HepG2 (cell line): ENCODE data around the gene MMP24OS. TPM values are rescaled to one million over a fixed set of nuclear protein-coding genes. Genes with fewer than 3 reads are reported as not detected.

Source experiments
- CAMTA2 ChIP-seq: sonication (generic); formaldehyde crosslinking; IDR thresholded peaks from 2 replicates; pipeline ENCODE4 v1.4.0; 2020; ENCODE audit warnings: mild to moderate bottlenecking, missing genetic modification reagents, borderline replicate concordance
- EHMT2 ChIP-seq: fragments of 200-600 bp; sonication (generic); IDR thresholded peaks from 2 replicates; pipeline ENCODE4 v1.7.0; 2017; ENCODE audit warnings: antibody characterized with exemption, low read depth, low read length, borderline replicate concordance
- MED1 ChIP-seq: sonication (generic); formaldehyde crosslinking; IDR thresholded peaks from 2 replicates; pipeline ENCODE4 v1.4.0; 2020; ENCODE audit warnings: missing genetic modification reagents
- MEIS1 ChIP-seq: sonication (generic); formaldehyde crosslinking; IDR thresholded peaks from 2 replicates; pipeline ENCODE4 v1.9.0; 2021; ENCODE audit warnings: mild to moderate bottlenecking, missing genetic modification reagents, moderate library complexity, borderline replicate concordance
- NFE2L1 ChIP-seq: sonication (generic); formaldehyde crosslinking; IDR thresholded peaks from 2 replicates; pipeline ENCODE4 v1.4.0; 2020; ENCODE audit warnings: missing genetic modification reagents, mild to moderate bottlenecking, borderline replicate concordance
- SALL1 ChIP-seq: sonication (generic); formaldehyde crosslinking; IDR thresholded peaks from 2 replicates; pipeline ENCODE4 v1.8.0; 2022; ENCODE audit warnings: mild to moderate bottlenecking, missing genetic modification reagents
- SRSF4 ChIP-seq: fragments of 200-400 bp; formaldehyde crosslinking; IDR thresholded peaks from one replicate; pipeline ENCODE4 v1.6.1; 2018; ENCODE audit warnings: mild to moderate bottlenecking, low read depth, low read length, moderate library complexity; ENCODE audit not compliant: poor library complexity, severe bottlenecking
- TMF1 ChIP-seq: sonication (generic); formaldehyde crosslinking; IDR thresholded peaks from 2 replicates; pipeline ENCODE4 v1.8.1; 2022; ENCODE audit warnings: low read depth, missing genetic modification reagents
- TSC22D2 ChIP-seq: sonication (generic); formaldehyde crosslinking; IDR thresholded peaks from 2 replicates; pipeline ENCODE4 v1.5.1; 2020; ENCODE audit warnings: missing genetic modification reagents, mild to moderate bottlenecking, borderline replicate concordance
- ZFP1 ChIP-seq: IDR thresholded peaks from 2 replicates; pipeline ENCODE4 v1.6.1; 2016
- ZNF235 ChIP-seq: sonication (generic); formaldehyde crosslinking; IDR thresholded peaks from 2 replicates; pipeline ENCODE4 v1.8.1; 2023; ENCODE audit warnings: mild to moderate bottlenecking, missing genetic modification reagents, borderline replicate concordance
- ZNF30 ChIP-seq: sonication (generic); formaldehyde crosslinking; IDR thresholded peaks from 2 replicates; pipeline ENCODE4 v1.5.0; 2020; ENCODE audit warnings: mild to moderate bottlenecking, missing genetic modification reagents
- ZNF34 ChIP-seq: sonication (generic); formaldehyde crosslinking; IDR thresholded peaks from 2 replicates; pipeline ENCODE4 v1.4.0; 2020; ENCODE audit warnings: mild to moderate bottlenecking, missing genetic modification reagents, borderline replicate concordance
- ZNF766 ChIP-seq: sonication (generic); formaldehyde crosslinking; IDR thresholded peaks from 2 replicates; pipeline ENCODE4 v1.5.0; 2020; ENCODE audit warnings: missing genetic modification reagents, borderline replicate concordance
- polyA plus RNA-seq, 8 experiments: library from polyadenylated mRNA; depleted of rRNA in 3 of 8; stranded (reverse) in 7 of 8; unstranded in 1 of 8; fragments of >200 nt; fragmentation: Illumina TruSeq in 4 of 8; extraction: Trizol in 4 of 8; gene quantifications; 2 replicates each; pipeline versions ENCODE4 v1.2.1 to v1.2.3, GENCODE V29; 2011 to 2016; ENCODE audit warnings: low read depth in 4 of 8, missing spikeins in 1 of 8, mixed read lengths in 1 of 8; ENCODE audit not compliant: insufficient read depth in 1 of 8
- total RNA-seq, 5 experiments: library from RNA; depleted of rRNA; stranded (reverse); fragments of >200 nt; fragmentation: Illumina TruSeq; extraction: Trizol; gene quantifications; 2 replicates each; pipeline ENCODE4 v1.2.3, GENCODE V29; 2016; ENCODE audit warnings: low read depth in 1 of 5
- TF ChIP-seq, protein P1 (sequence below), 2 experiments: fragments of 450-650 bp in 1 of 2; sonication (generic) in 1 of 2; formaldehyde crosslinking in 1 of 2; IDR thresholded peaks; 2 replicates each; pipeline versions ENCODE4 v1.6.1 to v1.8.0; 2016 to 2022; ENCODE audit warnings: antibody characterized with exemption in 1 of 2, mild to moderate bottlenecking in 1 of 2, missing genetic modification reagents in 1 of 2
- TF ChIP-seq, protein P2 (sequence below): sonication (generic); formaldehyde crosslinking; IDR thresholded peaks from 2 replicates; pipeline ENCODE4 v1.5.1; 2020; ENCODE audit warnings: mild to moderate bottlenecking, moderate library complexity, missing genetic modification reagents

Gene MMP24OS
- total and polyA plus RNA-seq, 2 of the 13 experiments (the other 11 are each of a cell fraction or from before 2014, with no cell fraction given): 6.0 to 8.5 TPM

DNA sequence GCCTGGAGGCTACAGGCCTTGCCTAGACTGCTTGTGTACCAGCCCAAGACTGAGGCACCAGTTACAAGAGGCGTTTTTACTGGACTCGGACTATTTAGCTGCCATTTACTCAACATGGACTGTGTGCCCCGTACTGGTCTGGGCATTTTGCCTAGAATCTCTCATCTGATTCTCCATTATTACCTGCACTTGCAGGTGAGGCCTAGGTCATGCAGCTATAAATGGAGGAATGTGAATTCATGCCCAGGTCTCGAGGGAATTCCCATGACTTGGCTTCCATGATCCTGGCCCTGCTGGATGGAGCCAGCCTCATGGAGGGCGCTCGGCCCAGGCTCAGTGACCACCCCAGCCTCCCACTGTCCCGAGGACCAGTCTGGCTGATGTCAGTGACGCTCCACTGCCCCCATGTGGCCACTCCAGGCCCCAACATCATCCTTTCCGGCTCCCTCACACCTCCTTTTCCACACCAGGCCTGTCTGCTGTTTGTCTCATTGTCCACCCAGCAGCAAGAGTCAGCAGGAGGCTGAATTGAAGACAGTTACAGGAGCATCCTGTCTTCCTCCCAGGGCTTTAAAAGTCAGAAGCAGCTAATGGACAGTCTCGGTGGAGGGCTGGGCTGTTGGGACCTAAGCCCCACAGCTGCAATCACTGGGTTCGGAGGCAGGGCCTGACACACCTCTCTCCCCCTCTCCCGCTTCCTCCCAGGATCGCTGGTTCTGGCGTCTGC is 8.7 kb downstream of the MMP24OS start (continued):
- TF ChIP-seq, protein P1, sequence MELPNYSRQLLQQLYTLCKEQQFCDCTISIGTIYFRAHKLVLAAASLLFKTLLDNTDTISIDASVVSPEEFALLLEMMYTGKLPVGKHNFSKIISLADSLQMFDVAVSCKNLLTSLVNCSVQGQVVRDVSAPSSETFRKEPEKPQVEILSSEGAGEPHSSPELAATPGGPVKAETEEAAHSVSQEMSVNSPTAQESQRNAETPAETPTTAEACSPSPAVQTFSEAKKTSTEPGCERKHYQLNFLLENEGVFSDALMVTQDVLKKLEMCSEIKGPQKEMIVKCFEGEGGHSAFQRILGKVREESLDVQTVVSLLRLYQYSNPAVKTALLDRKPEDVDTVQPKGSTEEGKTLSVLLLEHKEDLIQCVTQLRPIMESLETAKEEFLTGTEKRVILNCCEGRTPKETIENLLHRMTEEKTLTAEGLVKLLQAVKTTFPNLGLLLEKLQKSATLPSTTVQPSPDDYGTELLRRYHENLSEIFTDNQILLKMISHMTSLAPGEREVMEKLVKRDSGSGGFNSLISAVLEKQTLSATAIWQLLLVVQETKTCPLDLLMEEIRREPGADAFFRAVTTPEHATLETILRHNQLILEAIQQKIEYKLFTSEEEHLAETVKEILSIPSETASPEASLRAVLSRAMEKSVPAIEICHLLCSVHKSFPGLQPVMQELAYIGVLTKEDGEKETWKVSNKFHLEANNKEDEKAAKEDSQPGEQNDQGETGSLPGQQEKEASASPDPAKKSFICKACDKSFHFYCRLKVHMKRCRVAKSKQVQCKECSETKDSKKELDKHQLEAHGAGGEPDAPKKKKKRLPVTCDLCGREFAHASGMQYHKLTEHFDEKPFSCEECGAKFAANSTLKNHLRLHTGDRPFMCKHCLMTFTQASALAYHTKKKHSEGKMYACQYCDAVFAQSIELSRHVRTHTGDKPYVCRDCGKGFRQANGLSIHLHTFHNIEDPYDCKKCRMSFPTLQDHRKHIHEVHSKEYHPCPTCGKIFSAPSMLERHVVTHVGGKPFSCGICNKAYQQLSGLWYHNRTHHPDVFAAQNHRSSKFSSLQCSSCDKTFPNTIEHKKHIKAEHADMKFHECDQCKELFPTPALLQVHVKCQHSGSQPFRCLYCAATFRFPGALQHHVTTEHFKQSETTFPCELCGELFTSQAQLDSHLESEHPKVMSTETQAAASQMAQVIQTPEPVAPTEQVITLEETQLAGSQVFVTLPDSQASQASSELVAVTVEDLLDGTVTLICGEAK (IDR thresholded peaks at IDR 0.05): no peak
- TF ChIP-seq, protein P1 (CRISPR knock-in tag; IDR thresholded peaks at IDR 0.05): no peak
- TF ChIP-seq SALL1 (CRISPR knock-in tag) (peak; percentile 88), MEIS1 (CRISPR knock-in tag) (no peak), ZNF235 (CRISPR knock-in tag) (peak; percentile 80; the same call in 1 of the 2 replicates), CAMTA2 (CRISPR knock-in tag) (0 out of 2 replicates have a peak, but pooled peaks have one; percentile 93), ZFP1 (CRISPR knock-in tag) (peak; percentile 48; the same call in 1 of the 2 replicates), ZNF766 (CRISPR knock-in tag) (peak; percentile 60; the same call in 1 of the 2 replicates), TMF1 (CRISPR knock-in tag) (no peak), MED1 (CRISPR knock-in tag) (peak; percentile 52; the same call in 1 of the 2 replicates), ZNF30 (CRISPR knock-in tag) (no peak), NFE2L1 (CRISPR knock-in tag) (0 out of 2 replicates have a peak, but pooled peaks have one; percentile 6), ZNF34 (0 out of 2 replicates have a peak, but pooled peaks have one; percentile 76), SRSF4 (no peak), TSC22D2 (CRISPR knock-in tag) (no peak), EHMT2 (0 out of 2 replicates have a peak, but pooled peaks have one; percentile 58)
- TF ChIP-seq, protein P2, sequence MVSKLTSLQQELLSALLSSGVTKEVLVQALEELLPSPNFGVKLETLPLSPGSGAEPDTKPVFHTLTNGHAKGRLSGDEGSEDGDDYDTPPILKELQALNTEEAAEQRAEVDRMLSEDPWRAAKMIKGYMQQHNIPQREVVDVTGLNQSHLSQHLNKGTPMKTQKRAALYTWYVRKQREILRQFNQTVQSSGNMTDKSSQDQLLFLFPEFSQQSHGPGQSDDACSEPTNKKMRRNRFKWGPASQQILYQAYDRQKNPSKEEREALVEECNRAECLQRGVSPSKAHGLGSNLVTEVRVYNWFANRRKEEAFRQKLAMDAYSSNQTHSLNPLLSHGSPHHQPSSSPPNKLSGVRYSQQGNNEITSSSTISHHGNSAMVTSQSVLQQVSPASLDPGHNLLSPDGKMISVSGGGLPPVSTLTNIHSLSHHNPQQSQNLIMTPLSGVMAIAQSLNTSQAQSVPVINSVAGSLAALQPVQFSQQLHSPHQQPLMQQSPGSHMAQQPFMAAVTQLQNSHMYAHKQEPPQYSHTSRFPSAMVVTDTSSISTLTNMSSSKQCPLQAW (CRISPR knock-in tag): peak; percentile 88
